GM21737 (cell line): ENCODE data around the gene DEFB108B.
"Not testable (repeated sequence)": the region's sequence is repeated elsewhere in the genome, so short reads cannot be mapped to it uniquely, and the experiment has no call there.

Source experiments
- ATAC-seq: cut with Tn5 transposase; IDR thresholded peaks from one replicate; pipeline ENCODE4 v1.9.1; 2021; ENCODE audit warnings: mild to moderate bottlenecking, moderate library complexity; ENCODE audit not compliant: unreplicated experiment

DEFB108B gene

GRCh38 chr11:71813481-71814355 is 19.3 kb upstream of the DEFB108B start:
- ATAC-seq: not testable (repeated sequence)

GRCh38 chr11:71821539-71821938 is 11.5 kb upstream of the DEFB108B start:
- ATAC-seq: not testable (repeated sequence)

DNA sequence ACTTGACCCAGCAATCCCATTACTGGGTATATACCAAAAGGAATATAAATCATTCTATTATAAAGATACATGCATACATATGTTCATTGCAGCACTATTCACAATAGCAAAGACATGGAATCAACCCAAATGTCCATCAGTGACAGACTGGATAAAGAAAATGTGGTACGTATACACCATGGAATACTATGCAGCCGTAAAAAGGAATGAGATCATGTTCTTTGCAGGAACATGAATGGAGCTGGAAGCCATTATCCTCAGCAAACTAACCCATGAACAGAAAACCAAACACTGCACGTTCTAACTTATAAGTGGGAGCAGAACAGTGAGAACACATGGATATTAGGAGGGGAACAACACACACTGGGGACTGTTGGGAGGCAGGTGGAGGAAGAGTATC is 3.8 kb upstream of the DEFB108B start:
- ATAC-seq: not testable (repeated sequence)

GRCh38 chr11:71829686-71830085 is 3.3 kb upstream of the DEFB108B start:
- ATAC-seq: not testable (repeated sequence)

- ATAC-seq: not testable (repeated sequence)
Measured at GRCh38 chr11:71842720-71843119, 9.7 kb downstream of the DEFB108B start.

GRCh38 chr11:71843355-71843754 is 10.4 kb downstream of the DEFB108B start:
- ATAC-seq: not testable (repeated sequence)

GRCh38 chr11:71843858-71844257 is 10.9 kb downstream of the DEFB108B start:
- no peak for ATAC-seq

- ATAC-seq: not testable (repeated sequence)
Measured at GRCh38 chr11:71853895-71854294, 20.9 kb downstream of the DEFB108B start.

GRCh38 chr11:71855880-71856279 is 22.9 kb downstream of the DEFB108B start:
- not testable (repeated sequence) for ATAC-seq

GRCh38 chr11:71860835-71861234 is 27.8 kb downstream of the DEFB108B start:
- ATAC-seq: not testable (repeated sequence)

- ATAC-seq: not testable (repeated sequence)
Measured at GRCh38 chr11:71863978-71864627, 31.1 kb downstream of the DEFB108B start.

DNA sequence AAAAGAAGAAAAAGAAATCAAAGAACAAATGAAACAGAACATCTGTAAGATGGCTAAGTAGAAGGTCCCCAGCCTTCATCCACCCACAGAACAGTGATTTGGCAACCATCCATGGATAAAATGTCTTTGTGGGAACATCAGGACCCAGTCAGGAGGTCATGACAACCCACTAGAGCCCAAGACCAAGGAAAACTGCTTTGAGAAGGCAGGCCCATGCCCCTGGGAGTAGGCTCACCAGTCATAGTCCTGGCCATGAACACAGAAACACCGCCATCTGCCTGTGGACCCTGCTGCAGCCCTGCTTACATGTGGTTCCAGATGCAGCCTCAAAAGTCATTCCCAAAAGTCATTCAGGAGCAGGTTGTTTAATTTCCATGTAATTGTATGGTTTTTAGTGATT is 34.2 kb downstream of the DEFB108B start:
- ATAC-seq: not testable (repeated sequence)

DNA sequence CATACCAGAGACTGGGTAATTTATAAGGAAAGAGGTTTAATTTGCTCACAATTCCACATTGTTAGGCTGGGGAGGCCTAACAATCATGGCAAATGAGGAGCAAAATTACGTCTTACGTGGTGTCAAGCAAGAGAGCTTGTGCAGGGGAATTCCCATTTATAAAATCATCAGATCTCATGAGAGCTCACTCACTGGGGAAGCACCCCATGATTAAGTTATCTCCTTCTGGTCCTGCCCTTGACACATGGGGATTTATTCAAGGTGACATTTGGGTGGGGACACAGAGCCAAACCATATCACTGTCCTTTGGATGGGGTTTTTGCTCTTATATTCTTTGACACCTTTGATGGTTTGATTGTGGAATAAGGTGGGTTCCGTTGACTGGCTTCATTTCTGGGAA is 36.9 kb downstream of the DEFB108B start:
- ATAC-seq: not testable (repeated sequence)

- ATAC-seq: not testable (repeated sequence)
Measured at GRCh38 chr11:71870661-71871060, 37.7 kb downstream of the DEFB108B start.

- not testable (repeated sequence) for ATAC-seq
Measured at GRCh38 chr11:71876262-71876661, 43.3 kb downstream of the DEFB108B start.

DNA sequence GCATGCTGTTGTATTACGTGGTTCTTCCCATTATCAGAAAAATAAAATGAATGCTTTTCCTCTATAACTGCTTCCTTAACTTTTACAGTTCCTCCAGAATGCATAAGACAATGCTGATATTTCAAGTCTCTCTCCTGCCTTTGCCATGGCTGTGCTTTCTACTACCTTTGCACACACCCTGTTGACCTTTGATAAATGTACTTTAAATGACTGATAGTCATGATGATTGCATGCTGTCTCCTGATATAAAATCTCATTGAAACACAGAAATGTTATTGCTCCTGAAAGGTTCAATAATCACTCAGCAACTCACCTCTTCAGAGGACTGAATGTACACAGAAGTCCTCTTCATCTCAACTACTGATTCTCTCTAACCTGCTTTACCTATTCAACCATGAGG is 45.1 kb downstream of the DEFB108B start, which contains the start of gene DEFB131B:
TSS of gene DEFB131B (plus strand) at position 395 of the 400 bp plus-strand sequence. CDS start at position 395, 0 bp downstream.
- ATAC-seq: not testable (repeated sequence)

DNA sequence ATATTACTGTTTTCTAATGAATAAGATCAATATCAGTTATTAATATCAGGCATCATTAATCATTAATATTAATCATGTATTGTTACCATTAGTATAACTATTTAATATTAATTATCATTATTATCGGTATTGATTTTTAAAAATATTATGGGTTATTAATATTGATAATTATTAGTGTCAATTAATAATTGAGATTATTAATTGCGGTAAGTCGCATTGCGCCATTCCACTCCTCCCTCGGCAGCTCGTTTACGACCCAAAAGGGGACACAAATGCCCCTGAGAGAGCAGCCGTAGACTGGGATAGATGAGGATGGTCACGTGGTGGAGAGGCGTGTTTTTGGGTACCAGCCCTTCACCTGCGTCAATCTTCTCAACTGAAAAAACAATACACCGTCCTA is 52.8 kb downstream of the DEFB108B start:
- ATAC-seq: not testable (repeated sequence)
